Measurements from ENCODE around the gene MACROD2.

Gene MACROD2

DNA sequence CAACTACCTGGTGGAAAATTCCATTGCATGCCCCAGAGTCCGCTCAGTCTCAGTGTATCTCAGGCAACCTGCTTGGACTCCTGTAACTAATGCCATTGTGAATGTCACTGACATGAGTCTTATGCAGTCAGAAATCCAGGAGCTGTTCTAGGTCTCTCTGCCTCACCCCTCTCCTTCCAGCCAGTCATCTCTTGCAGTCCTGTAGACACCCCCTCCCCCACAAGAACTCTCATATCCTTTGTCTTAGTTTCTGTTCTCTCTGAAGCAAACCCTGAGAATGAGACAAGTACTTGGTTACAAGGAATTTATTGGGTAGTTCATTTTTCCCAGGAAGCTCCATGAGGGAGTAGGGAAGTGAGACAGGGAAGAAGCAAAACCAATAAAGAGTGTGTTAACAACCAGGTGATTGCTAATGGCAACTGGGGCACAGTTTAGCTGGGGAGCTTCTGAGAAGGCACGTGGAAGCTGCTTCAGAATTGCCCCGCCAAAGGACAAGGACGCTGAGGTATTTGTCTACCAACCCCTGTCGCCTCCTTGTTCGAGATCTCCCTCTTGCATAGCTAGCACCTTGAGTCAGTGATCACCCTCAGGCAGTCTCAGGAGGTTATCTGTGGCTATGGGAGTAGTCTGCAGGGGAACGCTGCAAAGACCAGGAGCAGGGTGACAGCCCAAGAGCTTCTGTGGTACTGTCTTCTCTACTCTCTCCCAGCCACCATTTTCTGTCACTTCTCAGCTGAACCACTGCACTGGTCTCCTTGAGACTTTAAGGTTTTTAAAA is 1253.5 kb downstream of the MACROD2 start:
- TF ChIP-seq, protein P1, sequence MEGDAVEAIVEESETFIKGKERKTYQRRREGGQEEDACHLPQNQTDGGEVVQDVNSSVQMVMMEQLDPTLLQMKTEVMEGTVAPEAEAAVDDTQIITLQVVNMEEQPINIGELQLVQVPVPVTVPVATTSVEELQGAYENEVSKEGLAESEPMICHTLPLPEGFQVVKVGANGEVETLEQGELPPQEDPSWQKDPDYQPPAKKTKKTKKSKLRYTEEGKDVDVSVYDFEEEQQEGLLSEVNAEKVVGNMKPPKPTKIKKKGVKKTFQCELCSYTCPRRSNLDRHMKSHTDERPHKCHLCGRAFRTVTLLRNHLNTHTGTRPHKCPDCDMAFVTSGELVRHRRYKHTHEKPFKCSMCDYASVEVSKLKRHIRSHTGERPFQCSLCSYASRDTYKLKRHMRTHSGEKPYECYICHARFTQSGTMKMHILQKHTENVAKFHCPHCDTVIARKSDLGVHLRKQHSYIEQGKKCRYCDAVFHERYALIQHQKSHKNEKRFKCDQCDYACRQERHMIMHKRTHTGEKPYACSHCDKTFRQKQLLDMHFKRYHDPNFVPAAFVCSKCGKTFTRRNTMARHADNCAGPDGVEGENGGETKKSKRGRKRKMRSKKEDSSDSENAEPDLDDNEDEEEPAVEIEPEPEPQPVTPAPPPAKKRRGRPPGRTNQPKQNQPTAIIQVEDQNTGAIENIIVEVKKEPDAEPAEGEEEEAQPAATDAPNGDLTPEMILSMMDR (IDR thresholded peaks at IDR 0.05; ENCODE audit: borderline replicate concordance, insufficient read depth, low read depth, low read length): no peak
- no peak overlapping the region for H3K4me3 ChIP-seq (ENCODE audit: low read depth, low read length)

- no peak overlapping the region for H3K4me3 ChIP-seq (ENCODE audit: low read depth, low read length)
- TF ChIP-seq, protein P1 (IDR thresholded peaks at IDR 0.05; ENCODE audit: borderline replicate concordance, insufficient read depth, low read depth, low read length): no peak
Measured at GRCh38 chr20:15251171-15251570, 1255.9 kb downstream of the MACROD2 start.

DNA sequence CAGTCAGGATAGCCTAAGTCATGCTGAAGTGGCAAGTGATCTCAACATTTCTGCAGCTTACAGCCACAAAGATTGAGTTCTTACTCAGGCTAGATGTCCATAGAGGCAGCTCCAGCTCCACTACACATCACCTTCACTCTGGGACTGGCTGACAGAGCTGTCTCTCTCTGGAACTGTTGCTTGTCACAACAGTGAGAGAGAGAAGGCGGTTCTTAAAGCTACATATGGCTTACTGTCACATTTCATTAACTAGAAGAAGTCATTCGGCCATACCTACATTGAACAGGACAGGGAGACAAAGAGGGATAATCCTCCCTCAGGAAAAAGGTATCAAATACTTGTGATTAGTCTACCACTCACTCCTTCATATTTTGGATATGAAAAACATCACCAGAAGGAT is 1257.0 kb downstream of the MACROD2 start:
- TF ChIP-seq, protein P1 (IDR thresholded peaks at IDR 0.05; ENCODE audit: borderline replicate concordance, insufficient read depth, low read depth, low read length): no peak
- H3K4me3 ChIP-seq (ENCODE audit: low read depth, low read length): no peak overlapping the region

GRCh38 chr20:15253431-15253830 is 1258.1 kb downstream of the MACROD2 start:
- H3K4me3 ChIP-seq (ENCODE audit: low read depth, low read length): no peak overlapping the region
- TF ChIP-seq, protein P1 (IDR thresholded peaks at IDR 0.05; ENCODE audit: borderline replicate concordance, insufficient read depth, low read depth, low read length): no peak

DNA sequence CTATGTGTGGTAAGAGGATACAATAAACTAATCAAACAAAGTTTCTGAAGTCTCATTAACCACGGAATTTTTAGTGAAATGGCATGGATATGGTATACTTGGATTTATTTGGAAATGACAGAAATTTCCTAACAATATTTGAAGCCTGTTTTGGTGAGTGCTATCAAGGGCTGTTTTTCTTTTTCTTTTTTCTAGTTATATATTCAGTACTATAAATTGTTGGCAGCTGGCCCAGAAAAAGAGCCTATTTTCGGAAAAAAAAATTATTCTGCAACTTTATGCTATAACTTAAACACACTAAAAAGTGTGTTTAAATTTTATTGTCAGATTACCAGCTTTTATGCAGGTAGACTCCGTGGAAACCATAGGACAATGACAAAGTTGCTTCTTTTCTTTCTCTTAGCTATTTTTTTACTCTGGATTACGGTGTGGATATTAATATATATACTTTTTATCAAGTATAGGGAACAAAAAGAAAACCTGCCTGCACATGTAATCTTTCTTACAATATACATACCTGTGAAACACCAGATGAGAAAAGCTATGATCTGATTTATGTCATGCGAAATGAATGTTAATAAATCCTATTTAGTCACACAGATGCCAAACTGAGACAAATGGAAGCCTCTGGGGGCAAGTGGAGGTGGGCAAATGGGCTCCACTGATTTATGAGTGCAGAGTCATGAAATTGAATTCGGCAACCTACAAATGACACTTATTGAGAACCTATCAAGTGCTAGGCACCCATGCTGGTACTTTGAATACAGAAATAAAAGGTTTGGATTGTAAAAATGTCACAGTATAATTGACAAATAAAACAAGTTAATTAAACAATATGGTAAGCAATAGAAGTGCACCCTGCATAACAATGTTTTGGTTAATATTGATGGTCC is 1261.6 kb downstream of the MACROD2 start:
- H3K4me3 ChIP-seq (ENCODE audit: low read depth, low read length): no peak overlapping the region
- TF ChIP-seq, protein P1 (IDR thresholded peaks at IDR 0.05; ENCODE audit: borderline replicate concordance, insufficient read depth, low read depth, low read length): no peak

GRCh38 chr20:15257569-15257870 is 1262.2 kb downstream of the MACROD2 start:
- H3K4me3 ChIP-seq (ENCODE audit: low read depth, low read length): no peak overlapping the region
- TF ChIP-seq, protein P1 (IDR thresholded peaks at IDR 0.05; ENCODE audit: borderline replicate concordance, insufficient read depth, low read depth, low read length): no peak

Data from GM12875 (cell line).